ENCODE results near the gene RIBC2.

DNA sequence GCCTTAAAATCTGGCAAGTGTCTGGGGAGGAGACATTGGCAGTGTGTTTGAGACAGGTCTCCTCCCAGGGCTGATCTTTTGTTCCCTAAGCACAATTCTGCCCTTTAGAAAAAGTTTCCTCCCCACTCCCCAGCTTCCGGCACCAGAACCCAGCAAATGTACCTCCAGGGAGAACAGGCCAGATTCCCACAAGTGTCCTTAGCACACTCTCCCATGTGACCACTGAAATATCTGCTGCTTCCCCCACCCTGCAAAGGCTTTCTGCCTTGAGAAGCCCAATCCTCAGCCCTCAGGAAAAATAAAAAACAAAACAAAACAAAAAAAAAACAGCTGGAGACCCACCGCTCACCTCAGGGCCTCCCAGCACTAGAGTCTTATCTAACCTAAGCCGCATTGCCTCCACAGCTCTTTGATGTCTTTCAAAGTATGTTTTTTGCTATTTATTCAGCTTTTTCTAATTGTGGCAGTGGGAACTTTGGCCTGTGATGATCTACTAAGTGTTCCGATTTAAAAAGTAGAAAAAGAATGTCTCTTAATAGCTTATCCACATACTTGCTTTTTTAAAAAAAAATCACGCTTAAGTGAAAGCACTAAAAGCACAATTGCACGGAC, 60.2 kb downstream of the RIBC2 start:
- TF ChIP-seq CTCF (conservative IDR thresholded peaks at IDR 0.05) (no peak), ZFX (IDR thresholded peaks at IDR 0.05) (no peak)

Data from C4-2B (cell line).